K562 (cell line): ENCODE results near the gene PRDM16. TPM values are rescaled to one million over a fixed set of nuclear protein-coding genes. Genes with fewer than 3 reads are reported as not detected.

Experiments
- ATAC-seq: fragments of 200-7000 bp; cut with Tn5 transposase; 3 replicates; pipeline ENCODE4 v1.9.1; 2020; ENCODE audit warnings: moderate library complexity
- BruUV-seq: library from RNA; stranded (reverse); fragments of 400-500 nt; replicated peaks from 2 replicates; lab custom pipeline; 2021; lab: Mats Ljungman, UMichigan
- CTCF ChIA-PET: fragments of 300-600 bp; formaldehyde crosslinking; extraction: SDS; loops from one replicate; lab custom pipeline; 2021; ENCODE audit warnings: low intra/inter-chr PET ratio; lab: Yijun Ruan, JAX
- POLR2A ChIA-PET: fragments of 300-600, 350-650 bp; sonication (Branson Sonifier 250); formaldehyde crosslinking; extraction: SDS; loops from one replicate; lab custom pipeline; 2021; ENCODE audit warnings: antibody characterized with exemption, inconsistent platforms; lab: Yijun Ruan, JAX
- DNase-seq, 4 experiments: peaks; one replicate each; pipeline versions ENCODE4 v3.0.0 to v3.0.0-alpha.2; 2011 to 2018; ENCODE audit warnings: low spot score in 3 of 4, mixed read lengths in 3 of 4; ENCODE audit errors: extremely low read depth in 1 of 4
- FAIRE-seq: peaks from 2 replicates; lab custom pipeline; 2011; peaks lifted over from hg19 to GRCh38; lab: Jason Lieb, UNC
- H2AFZ ChIP-seq: 2 replicates; pipeline ENCODE4 v1.6.0; 2011; ENCODE audit warnings: low read depth, low read length, control low read depth, inconsistent platforms
- H3K27ac ChIP-seq: fragments of 200-600 bp; 3 replicates; pipeline ENCODE4 v1.8.0; 2011; ENCODE audit warnings: low read depth, mild to moderate bottlenecking, control low read depth, inconsistent platforms, low read length, moderate library complexity, mixed read lengths; ENCODE audit errors: extremely low read depth
- H3K27me3 ChIP-seq, 2 experiments: fragments of 300-600 bp in 1 of 2; 2 replicates in 1 of 2; 3 replicates in 1 of 2; pipeline versions ENCODE4 v1.6.0 to v1.8.0; 2011; ENCODE audit warnings: inconsistent platforms in 2 of 2, low read length in 2 of 2, mild to moderate bottlenecking in 1 of 2, mixed read lengths in 1 of 2, moderate library complexity in 1 of 2; ENCODE audit not compliant: control insufficient read depth in 2 of 2, insufficient read depth in 2 of 2
- H3K36me3 ChIP-seq: fragments of 300-600 bp; 3 replicates; pipeline ENCODE4 v1.8.0; 2011; ENCODE audit warnings: mild to moderate bottlenecking, low read length, inconsistent platforms; ENCODE audit not compliant: control insufficient read depth, insufficient read depth
- H3K4me1 ChIP-seq, 2 experiments: fragments of 200-600 bp in 1 of 2; replicated peaks in 1 of 2; 2 replicates in 1 of 2; 3 replicates in 1 of 2; pipeline versions ENCODE4 v1.5.1 to v1.8.0; 2011; ENCODE audit warnings: inconsistent platforms in 2 of 2, low read length in 2 of 2, mild to moderate bottlenecking in 1 of 2, mixed read lengths in 1 of 2, moderate library complexity in 1 of 2; ENCODE audit not compliant: control insufficient read depth in 2 of 2, insufficient read depth in 2 of 2
- H3K4me2 ChIP-seq: 2 replicates; pipeline ENCODE4 v1.6.1; 2011; ENCODE audit warnings: low read length, control low read depth, inconsistent platforms, mixed read lengths; ENCODE audit not compliant: insufficient read depth
- H3K4me3 ChIP-seq: fragments of 200-600 bp; sonication (generic), shearing (Covaris generic); 2 replicates; pipeline ENCODE4 v1.5.1; 2016; ENCODE audit warnings: control low read depth, inconsistent platforms
- H3K79me2 ChIP-seq: fragments of 200-600 bp; 3 replicates; pipeline ENCODE4 v1.8.0; 2011; ENCODE audit warnings: low read length, inconsistent platforms; ENCODE audit not compliant: control insufficient read depth, insufficient read depth
- H3K9ac ChIP-seq, 2 experiments: 2 replicates each; pipeline versions ENCODE4 v1.6.0 to v1.6.1; 2011; ENCODE audit warnings: low read depth in 2 of 2, low read length in 2 of 2, control low read depth in 1 of 2, inconsistent platforms in 1 of 2, mild to moderate bottlenecking in 1 of 2, mixed read lengths in 1 of 2; ENCODE audit not compliant: insufficient read depth in 1 of 2
- H3K9me1 ChIP-seq: one replicate; pipeline ENCODE4 v1.6.0; 2011; ENCODE audit warnings: inconsistent platforms, mild to moderate bottlenecking, low read length, moderate library complexity; ENCODE audit not compliant: control insufficient read depth, insufficient read depth
- H3K9me3 ChIP-seq: replicated peaks from 2 replicates; pipeline ENCODE4 v1.5.1; 2011; ENCODE audit warnings: low read depth, low read length, inconsistent platforms; ENCODE audit not compliant: control insufficient read depth, insufficient read depth
- H4K20me1 ChIP-seq: replicated peaks from 2 replicates; pipeline ENCODE4 v1.6.1; 2011; ENCODE audit warnings: low read length, inconsistent platforms, mixed read lengths; ENCODE audit not compliant: control insufficient read depth, insufficient read depth
- ETV1 ChIP-seq: fragments of 450-650 bp; conservative IDR thresholded peaks from 2 replicates; pipeline ENCODE4 v1.6.1; 2016; ENCODE audit warnings: missing genetic modification characterization, control low read depth, low read depth, missing compliant biosample characterization
- GABPA ChIP-seq: fragments of 200-800 bp; sonication (Bioruptor generic); conservative IDR thresholded peaks from 2 replicates; pipeline ENCODE4 v1.6.1; 2016; ENCODE audit warnings: low read depth, missing genetic modification characterization, missing compliant biosample characterization
- GTF2F1 ChIP-seq: IDR thresholded peaks from 2 replicates; pipeline ENCODE4 v1.6.1; 2011; ENCODE audit warnings: low read depth, low read length, improper control_type of control experiment
- PML ChIP-seq: IDR thresholded peaks from 2 replicates; pipeline ENCODE4 v1.6.1; 2012; ENCODE audit warnings: low read length, inconsistent platforms
- POLR2A ChIP-seq: fragments of 450-650 bp; conservative IDR thresholded peaks from 2 replicates; pipeline ENCODE4 v1.6.1; 2016
- POLR2H ChIP-seq: IDR thresholded peaks from 2 replicates; pipeline ENCODE4 v1.6.1; 2016; ENCODE audit warnings: missing genetic modification characterization, low read depth, mild to moderate bottlenecking, control low read depth, missing compliant biosample characterization, moderate library complexity
- ZNF146 ChIP-seq: IDR thresholded peaks from one replicate; pipeline ENCODE4 v1.6.1; 2018; ENCODE audit warnings: missing compliant biosample characterization; ENCODE audit not compliant: unreplicated experiment
- ZNF24 ChIP-seq: fragments of 450-650 bp; IDR thresholded peaks from 2 replicates; pipeline ENCODE4 v1.6.1; 2016
- ZNF76 ChIP-seq: fragments of 250-450 bp; sonication (Bioruptor Pico); IDR thresholded peaks from 2 replicates; pipeline ENCODE4 v1.4.0; 2020; ENCODE audit warnings: mild to moderate bottlenecking, moderate library complexity, borderline replicate concordance
- WGBS: fragments of 100-300 bp; shearing (Covaris generic); methylation state at CpG from one replicate; pipeline ENCODE4 v1.1.6; 2016; ENCODE audit warnings: low coverage, mixed read lengths; ENCODE audit not compliant: insufficient coverage; ENCODE audit errors: missing lambda C conversion rate; 5-methylcytosine and 5-hydroxymethylcytosine counted together
- in situ Hi-C: fragments of 300-500 bp; cut with MboI; formaldehyde crosslinking; loops from 4 replicates; pipeline ENCODE4 v1.15.0; 2018; ENCODE audit warnings: inconsistent platforms, mixed read lengths
- intact Hi-C: fragments of 100-400 bp; cut with micrococcal nuclease; formaldehyde crosslinking; loops from 2 replicates; pipeline ENCODE4 v1.14.2; 2022
- polyA plus RNA-seq, 8 experiments: library from polyadenylated mRNA; depleted of rRNA in 4 of 8; stranded (reverse) in 5 of 8; unstranded in 3 of 8; fragments of >200 nt; fragmentation: Nextera tagmentation in 2 of 8; fragmentation: Illumina TruSeq in 1 of 8; extraction: Ambion mirVana in 2 of 8; extraction: Trizol in 1 of 8; gene quantifications; 2 replicates each; pipeline versions ENCODE4 v1.2.1 to v1.2.3, GENCODE V29; 2011 to 2014; ENCODE audit warnings: inconsistent platforms in 1 of 8, missing spikeins in 1 of 8
- total RNA-seq, 7 experiments: library from RNA; depleted of rRNA in 6 of 7; stranded (reverse); fragments of >200 nt in 6 of 7; fragmentation: Illumina TruSeq in 2 of 7; extraction: Trizol in 2 of 7; gene quantifications; 2 replicates each; pipeline versions ENCODE4 v1.2.1 to v1.2.3, GENCODE V29; 2011 to 2021; ENCODE audit warnings: low replicate concordance in 1 of 7
- TF ChIP-seq, protein P1 (sequence below), 3 experiments: fragments of 200-800 bp in 1 of 3; fragments of 250-450 bp in 1 of 3; fragments of 450-650 bp in 1 of 3; sonication (Bioruptor Pico) in 1 of 3; sonication (Bioruptor generic) in 1 of 3; formaldehyde crosslinking in 1 of 3; IDR thresholded peaks; 2 replicates each; pipeline versions ENCODE4 v1.6.1 to v1.8.0; 2016 to 2022; ENCODE audit warnings: mild to moderate bottlenecking in 2 of 3, missing genetic modification characterization in 2 of 3, missing compliant biosample characterization in 1 of 3, moderate library complexity in 1 of 3
- TF ChIP-seq, protein P2 (sequence below): sonication (generic); formaldehyde crosslinking; IDR thresholded peaks from 2 replicates; pipeline ENCODE4 v1.8.0; 2022; ENCODE audit warnings: missing genetic modification reagents, mild to moderate bottlenecking, moderate library complexity, borderline replicate concordance

PRDM16 gene
- total and polyA plus RNA-seq, 9 of the 15 experiments (the other 6 are each of a cell fraction or from before 2014, with no cell fraction given): 0.10 to 0.27 TPM; not detected in 7

DNA sequence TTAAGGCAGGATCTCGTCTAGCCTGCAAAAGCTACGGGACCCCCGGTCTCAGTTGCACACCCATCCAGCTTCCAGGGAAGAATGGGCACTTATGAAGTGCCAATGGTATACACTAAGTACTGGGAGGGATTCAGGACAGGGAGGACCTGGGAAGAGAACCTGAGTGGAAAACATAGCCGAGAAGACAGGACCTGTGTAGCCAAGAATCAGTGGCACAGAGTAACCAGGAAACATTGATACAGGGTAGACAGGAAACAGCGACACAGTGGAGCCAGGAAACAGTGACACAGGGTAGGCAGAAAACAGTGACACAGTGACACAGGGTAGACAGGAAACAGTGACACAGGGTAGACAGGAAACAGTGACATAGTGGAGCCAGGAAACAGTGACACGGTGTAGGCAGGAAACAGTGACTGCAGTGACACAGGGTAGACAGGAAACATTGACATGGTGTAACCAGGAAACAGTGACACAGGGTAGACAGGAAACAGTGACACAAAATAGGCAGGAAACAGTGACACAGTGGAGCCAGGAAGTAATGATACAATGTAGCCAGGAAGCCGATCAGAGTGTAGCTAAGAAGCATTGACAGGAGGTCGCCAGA lies 247.4 kb downstream of the PRDM16 start:
- H3K4me1 ChIP-seq: peaks cover 16 to 27% of the 10 kb centered on the region in 2 experiments
- in situ Hi-C loops (no loop called here), intact Hi-C loops (no loop called here)
- no peaks in the 10 kb centered on the region for H3K9me3 ChIP-seq
- peak overlapping the region; percentile 32; the same call in 1 of the 2 replicates for H2AFZ ChIP-seq
- POLR2A ChIA-PET: interaction anchor here (0.6 kb wide), 1 partner anchor 207 kb away, joined by 4 read pairs; no protein-coding TSS in a partner anchor
- FAIRE-seq: no peak
- H3K36me3 ChIP-seq: no peaks in the 10 kb centered on the region
- no peak overlapping the region for H3K4me3 ChIP-seq
- no peaks in the 10 kb centered on the region for H3K9me1 ChIP-seq
- no peak for DNase-seq
- CTCF ChIA-PET: interaction anchor here (0.7 kb wide), 1 partner anchor 837 kb away, joined by 3 read pairs; no protein-coding TSS in a partner anchor
- 1% methylated on average over 8 of the region's 8 CpGs for WGBS
- H3K27me3 ChIP-seq: peaks cover 12 to 46% of the 10 kb centered on the region in 2 experiments
- H3K79me2 ChIP-seq: no peaks in the 10 kb centered on the region
- BruUV-seq: no TSS peak
- no peak overlapping the region for H3K27ac ChIP-seq
- no peaks in the 10 kb centered on the region for H4K20me1 ChIP-seq
- no peak for ATAC-seq
- no peak overlapping the region for H3K4me2 ChIP-seq
- no peak overlapping the region for H3K9ac ChIP-seq
- TF ChIP-seq GTF2F1: no peak
- TF ChIP-seq POLR2A: no peak
- peak; percentile 62; the same call in 1 of the 2 replicates for TF ChIP-seq ETV1 (tag)
- TF ChIP-seq ZNF146 (CRISPR knock-in tag): no peak
- 0 out of 2 replicates have a peak, but pooled peaks have one; percentile 58 for TF ChIP-seq ZNF76 (CRISPR knock-in tag)
- no peak for TF ChIP-seq PML
- TF ChIP-seq, protein P1, sequence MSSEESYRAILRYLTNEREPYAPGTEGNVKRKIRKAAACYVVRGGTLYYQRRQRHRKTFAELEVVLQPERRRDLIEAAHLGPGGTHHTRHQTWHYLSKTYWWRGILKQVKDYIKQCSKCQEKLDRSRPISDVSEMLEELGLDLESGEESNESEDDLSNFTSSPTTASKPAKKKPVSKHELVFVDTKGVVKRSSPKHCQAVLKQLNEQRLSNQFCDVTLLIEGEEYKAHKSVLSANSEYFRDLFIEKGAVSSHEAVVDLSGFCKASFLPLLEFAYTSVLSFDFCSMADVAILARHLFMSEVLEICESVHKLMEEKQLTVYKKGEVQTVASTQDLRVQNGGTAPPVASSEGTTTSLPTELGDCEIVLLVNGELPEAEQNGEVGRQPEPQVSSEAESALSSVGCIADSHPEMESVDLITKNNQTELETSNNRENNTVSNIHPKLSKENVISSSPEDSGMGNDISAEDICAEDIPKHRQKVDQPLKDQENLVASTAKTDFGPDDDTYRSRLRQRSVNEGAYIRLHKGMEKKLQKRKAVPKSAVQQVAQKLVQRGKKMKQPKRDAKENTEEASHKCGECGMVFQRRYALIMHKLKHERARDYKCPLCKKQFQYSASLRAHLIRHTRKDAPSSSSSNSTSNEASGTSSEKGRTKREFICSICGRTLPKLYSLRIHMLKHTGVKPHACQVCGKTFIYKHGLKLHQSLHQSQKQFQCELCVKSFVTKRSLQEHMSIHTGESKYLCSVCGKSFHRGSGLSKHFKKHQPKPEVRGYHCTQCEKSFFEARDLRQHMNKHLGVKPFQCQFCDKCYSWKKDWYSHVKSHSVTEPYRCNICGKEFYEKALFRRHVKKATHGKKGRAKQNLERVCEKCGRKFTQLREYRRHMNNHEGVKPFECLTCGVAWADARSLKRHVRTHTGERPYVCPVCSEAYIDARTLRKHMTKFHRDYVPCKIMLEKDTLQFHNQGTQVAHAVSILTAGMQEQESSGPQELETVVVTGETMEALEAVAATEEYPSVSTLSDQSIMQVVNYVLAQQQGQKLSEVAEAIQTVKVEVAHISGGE (CRISPR knock-in tag; IDR thresholded peaks at IDR 0.05): peak in 2 of 3 experiments; percentile 47 to 49; a peak in 1 of 6 replicates
- no peak for TF ChIP-seq POLR2H (tag)
- peak; percentile 82 for TF ChIP-seq GABPA (tag)
- peak; percentile 38; the same call in 1 of the 2 replicates for TF ChIP-seq ZNF24
- TF ChIP-seq, protein P2, sequence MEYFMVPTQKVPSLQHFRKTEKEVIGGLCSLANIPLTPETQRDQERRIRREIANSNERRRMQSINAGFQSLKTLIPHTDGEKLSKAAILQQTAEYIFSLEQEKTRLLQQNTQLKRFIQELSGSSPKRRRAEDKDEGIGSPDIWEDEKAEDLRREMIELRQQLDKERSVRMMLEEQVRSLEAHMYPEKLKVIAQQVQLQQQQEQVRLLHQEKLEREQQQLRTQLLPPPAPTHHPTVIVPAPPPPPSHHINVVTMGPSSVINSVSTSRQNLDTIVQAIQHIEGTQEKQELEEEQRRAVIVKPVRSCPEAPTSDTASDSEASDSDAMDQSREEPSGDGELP (CRISPR knock-in tag): no peak
